Right ventricle myocardium inferior (tissue), 1 donor: ENCODE data around the gene TMEM184A. TPM values are rescaled to one million over a fixed set of nuclear protein-coding genes. Genes with fewer than 3 reads are reported as not detected.

Experiments used
- ATAC-seq: fragments of 200-7000 bp; cut with Tn5 transposase; one replicate; pipeline ENCODE4 v1.9.1; 2020; ENCODE audit warnings: mild to moderate bottlenecking, moderate library complexity
- DNase-seq: peaks from one replicate; pipeline ENCODE4 v3.0.0; 2021; ENCODE audit errors: missing footprints
- intact Hi-C: fragments of 100-400 bp; cut with DNase I; formaldehyde crosslinking; loops from one replicate; pipeline ENCODE4 v1.11.0; 2022
- long read RNA-seq: library from polyadenylated mRNA; unstranded; transcript quantifications from one replicate; pipeline ENCODE4 v2.0.0, GENCODE V29; 2021
- total RNA-seq: library from RNA; stranded (reverse); fragmentation: NEBNext Ultra II Directional; extraction: Animal tissue kit (Norgen Biotek cat#: 25700); gene quantifications from one replicate; pipeline ENCODE4 v1.2.1, GENCODE V29; 2021
- donor health status: DM: no; HTN: yes; CAD: no; lungs with severe emphysema.

TMEM184A gene
- 0.32 TPM for total RNA-seq
- long read RNA-seq: 0 reads

DNA sequence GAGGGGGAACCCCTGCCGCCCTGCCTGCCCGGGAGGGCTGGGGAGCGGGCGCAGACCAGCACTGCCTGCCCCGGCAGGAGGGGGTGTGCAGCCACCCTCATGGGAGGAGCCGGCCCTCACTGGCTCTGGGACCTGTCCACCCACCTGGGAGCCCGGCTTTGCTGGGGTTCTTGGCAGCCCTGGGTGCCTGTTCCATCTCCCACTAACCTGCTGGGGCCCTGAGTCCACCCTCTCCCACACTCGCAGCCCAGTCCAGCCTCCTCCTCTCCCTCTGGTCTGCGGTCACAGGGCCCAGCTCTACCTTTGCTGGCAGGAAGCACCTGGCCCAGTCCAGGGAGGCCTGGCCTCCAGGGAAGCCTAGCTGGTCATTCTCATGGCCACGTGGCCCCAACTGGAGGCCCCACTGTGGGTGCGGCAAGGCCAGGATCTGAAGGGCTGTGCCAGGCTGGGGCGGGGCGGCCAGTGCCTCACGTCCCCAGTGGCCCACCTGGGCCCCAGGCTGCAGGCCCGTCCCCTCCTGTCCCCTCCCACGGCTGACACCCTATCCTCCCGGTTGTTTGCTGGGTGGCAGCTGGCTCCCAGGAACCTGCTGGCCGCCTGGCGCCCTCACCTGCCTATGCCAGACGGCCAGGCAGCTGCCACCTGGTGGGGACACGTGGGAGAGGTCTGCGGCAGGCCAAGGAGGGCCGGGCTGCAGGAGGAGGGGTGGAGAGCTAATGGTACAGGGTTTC lies at the start of gene TMEM184A:
TMEM184A (minus strand) TSS at position 393 of the 731 bp plus-strand sequence. CDS start 721 bp downstream, outside the sequence.
- intact Hi-C loops: loop anchor here (1.0 kb wide), 1 partner anchor 49 kb away; no protein-coding TSS in a partner anchor
- ATAC-seq: peak; percentile 32
- DNase-seq: peak; percentile 76

GRCh38 chr7:1604383-1604782 lies 48.4 kb upstream of the TMEM184A start:
- intact Hi-C loops: no loop called here
- DNase-seq (no peak), ATAC-seq (no peak)

DNA sequence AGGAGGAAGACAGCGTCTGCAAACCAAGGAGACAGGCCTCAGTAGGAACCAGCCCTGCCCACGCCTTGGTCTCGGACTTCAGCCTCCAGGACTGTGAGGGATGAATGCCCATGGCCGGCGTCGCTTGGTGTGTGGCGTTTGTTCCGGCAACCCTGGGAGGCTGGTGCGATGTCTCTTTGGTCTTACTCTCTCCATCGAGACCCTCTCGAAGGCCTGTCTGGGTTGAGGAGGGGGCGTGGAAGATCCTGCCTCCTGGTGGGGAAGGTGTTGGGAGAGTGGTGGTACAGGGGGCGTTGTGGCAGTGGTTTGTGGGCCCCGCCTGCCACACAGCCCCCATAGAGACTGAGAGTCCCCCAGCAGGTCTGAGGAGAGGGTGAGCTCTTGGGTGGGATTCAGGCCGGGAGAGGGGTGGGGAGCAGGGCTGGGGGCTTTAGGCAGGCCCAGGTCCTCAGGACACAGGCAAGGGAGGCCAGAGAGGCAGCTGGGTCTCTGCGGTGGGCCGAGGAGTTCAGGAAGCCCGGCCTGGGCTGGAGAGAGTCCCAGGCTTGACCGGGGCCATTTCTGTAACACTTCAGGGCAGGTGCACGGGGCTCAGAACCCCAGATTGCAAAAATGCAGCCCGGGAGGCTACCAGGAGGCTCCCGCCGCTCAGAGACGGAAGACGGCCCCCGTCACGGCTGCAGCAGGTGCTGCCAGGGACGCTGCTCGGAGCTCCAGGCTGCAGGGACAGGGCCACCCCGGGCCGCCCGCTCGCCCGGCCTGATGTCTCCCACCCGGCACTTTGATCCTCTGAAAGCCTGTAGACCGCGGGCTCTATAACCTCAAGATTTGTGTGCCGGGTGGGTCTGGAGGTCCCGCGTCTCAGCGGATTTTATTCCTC lies 47.6 kb upstream of the TMEM184A start:
- DNase-seq (no peak), ATAC-seq (no peak)
- intact Hi-C loops: no loop called here

GRCh38 chr7:1602386-1602785 lies 46.4 kb upstream of the TMEM184A start:
- DNase-seq: no peak

DNA sequence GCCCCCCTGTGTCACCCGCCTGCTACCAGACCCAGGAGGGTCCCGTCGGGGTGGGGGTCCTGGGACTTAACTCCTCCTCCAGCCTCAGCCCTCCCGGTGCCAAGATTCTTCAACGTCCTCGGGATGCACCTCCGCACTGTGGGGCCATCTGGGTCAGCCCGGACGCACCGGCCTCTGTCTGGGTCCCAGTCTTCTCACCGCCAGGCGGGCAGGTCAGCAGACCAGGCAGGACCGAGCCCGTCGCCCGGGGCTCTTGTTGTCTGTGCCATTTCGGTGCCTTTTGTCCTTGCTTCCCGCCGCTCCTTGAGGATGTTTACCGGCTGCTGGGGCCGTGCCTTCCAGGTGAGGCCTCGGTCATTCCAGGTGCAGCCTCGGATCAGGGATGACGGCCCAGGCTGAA lies 46.0 kb upstream of the TMEM184A start:
- DNase-seq (no peak), ATAC-seq (no peak)
- intact Hi-C loops: no loop called here

More at GRCh38 chr7:1602386-1602785, 46.4 kb upstream of the TMEM184A start:
- intact Hi-C loops: no loop called here
- ATAC-seq: no peak

DNA sequence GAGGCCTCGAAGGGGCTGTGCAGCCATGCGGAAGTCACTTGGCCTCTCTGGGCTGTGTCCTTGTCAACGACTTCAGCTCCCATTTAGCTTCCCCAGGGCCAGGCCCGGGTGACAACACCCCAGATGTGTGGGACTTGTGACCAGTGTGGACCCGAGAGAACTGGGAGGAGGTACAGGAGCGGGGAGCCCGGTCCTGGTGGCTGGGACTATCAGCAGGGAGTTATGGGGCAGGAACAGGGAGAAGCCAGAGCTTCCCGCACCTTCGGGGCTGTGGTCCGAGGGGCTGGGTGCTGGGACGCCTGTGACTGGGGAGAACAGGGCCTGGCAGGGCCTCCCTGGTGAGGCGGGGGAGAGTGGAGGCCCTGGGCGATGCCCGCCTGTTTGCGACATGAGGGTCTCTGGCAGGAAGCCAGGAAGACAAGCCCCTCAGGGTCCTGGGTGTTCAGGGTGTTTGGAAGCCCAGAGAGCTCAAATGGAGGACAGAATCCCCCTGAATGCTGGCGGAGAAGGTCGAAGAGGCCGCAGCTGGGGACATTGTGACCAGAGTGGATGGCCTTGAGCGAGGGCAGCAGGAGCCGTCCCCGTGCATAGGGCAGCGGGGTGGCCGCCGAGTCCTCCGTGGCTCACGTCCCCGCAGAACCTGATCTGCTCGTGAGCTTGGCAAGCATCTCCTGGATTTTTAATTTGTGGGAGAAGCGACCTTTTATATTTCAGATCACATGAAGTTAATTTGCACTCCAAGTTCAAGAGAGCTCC lies 43.8 kb upstream of the TMEM184A start:
- ATAC-seq (no peak), DNase-seq (peak; percentile 56)
- intact Hi-C loops: no loop called here

DNA sequence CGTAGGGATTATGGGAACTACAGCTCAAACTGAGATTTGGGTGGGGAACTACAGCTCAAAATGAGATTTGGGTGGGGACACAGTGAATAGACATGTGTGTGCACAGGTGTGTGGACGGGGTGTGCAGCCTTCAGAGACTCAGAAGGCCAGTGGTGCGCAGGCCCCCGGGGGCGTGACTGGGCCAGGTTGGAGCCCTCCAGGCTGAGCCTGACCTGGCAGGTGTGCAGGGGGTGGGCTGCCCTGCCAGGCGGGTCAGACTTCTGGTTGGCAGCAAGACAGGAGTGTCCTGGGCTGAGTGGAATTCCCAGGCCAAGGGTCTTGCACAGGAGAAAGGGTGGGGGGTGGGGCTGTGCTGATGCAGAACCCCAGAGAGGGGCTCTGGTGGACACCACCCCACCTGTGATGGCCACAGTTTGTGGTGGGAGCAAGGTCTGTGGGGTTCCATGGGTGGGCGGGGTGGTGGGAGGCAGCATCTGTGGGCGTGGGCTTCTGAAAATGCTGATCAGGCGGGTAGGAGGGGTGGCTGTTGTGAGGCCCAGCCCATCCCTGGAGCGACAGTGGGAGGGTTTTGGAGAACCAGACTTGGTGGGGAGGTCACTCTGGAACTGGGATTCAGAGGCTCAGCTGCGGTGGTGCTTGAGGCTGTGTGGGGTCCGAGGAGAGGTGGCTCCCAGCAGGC lies 43.1 kb upstream of the TMEM184A start:
- intact Hi-C loops: no loop called here
- no peak for ATAC-seq
- peak; percentile 43 for DNase-seq

GRCh38 chr7:1598286-1598685 lies 42.3 kb upstream of the TMEM184A start:
- intact Hi-C loops: no loop called here
- DNase-seq: peak; percentile 58
- no peak for ATAC-seq

DNA sequence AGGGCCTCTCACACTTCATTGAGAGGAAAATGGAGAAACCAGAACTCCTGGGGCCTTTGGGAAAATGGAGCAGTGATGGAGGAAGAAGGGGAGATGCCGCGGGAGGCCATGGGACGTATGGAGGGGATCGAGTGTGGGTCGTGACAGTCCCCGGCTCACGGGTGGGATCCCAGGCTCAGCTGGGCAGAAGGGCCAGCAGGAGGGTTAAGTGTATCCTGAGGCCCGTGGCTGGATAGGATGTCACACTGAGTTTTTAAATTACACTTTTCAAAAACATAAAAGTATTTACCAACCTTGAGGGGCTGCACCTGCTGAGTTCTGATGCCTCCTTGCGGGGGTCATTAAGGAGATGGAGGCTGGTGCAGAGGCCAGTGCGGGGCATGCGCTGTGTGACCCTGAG lies 41.8 kb upstream of the TMEM184A start:
- DNase-seq (no peak), ATAC-seq (no peak)
- intact Hi-C loops: no loop called here

- ATAC-seq (no peak), DNase-seq (peak; percentile 33)
- intact Hi-C loops: no loop called here
These were observed 41.2 kb upstream of the TMEM184A start for GRCh38 chr7:1597066-1597760.

- intact Hi-C loops: no loop called here
- ATAC-seq (no peak), DNase-seq (peak; percentile 23)
These were observed 40.4 kb upstream of the TMEM184A start for GRCh38 chr7:1596181-1597043.

GRCh38 chr7:1595636-1596035 lies 39.6 kb upstream of the TMEM184A start:
- DNase-seq: peak; percentile 15
- intact Hi-C loops: no loop called here
- no peak for ATAC-seq

GRCh38 chr7:1595027-1595426 lies 39.0 kb upstream of the TMEM184A start:
- intact Hi-C loops: no loop called here
- no peak for ATAC-seq
- DNase-seq: no peak

GRCh38 chr7:1593904-1594421 lies 38.0 kb upstream of the TMEM184A start:
- ATAC-seq: no peak
- intact Hi-C loops: no loop called here
- DNase-seq: no peak

GRCh38 chr7:1593091-1593866 lies 37.3 kb upstream of the TMEM184A start:
- peak; percentile 57 for DNase-seq
- no peak for ATAC-seq
- intact Hi-C loops: no loop called here

DNA sequence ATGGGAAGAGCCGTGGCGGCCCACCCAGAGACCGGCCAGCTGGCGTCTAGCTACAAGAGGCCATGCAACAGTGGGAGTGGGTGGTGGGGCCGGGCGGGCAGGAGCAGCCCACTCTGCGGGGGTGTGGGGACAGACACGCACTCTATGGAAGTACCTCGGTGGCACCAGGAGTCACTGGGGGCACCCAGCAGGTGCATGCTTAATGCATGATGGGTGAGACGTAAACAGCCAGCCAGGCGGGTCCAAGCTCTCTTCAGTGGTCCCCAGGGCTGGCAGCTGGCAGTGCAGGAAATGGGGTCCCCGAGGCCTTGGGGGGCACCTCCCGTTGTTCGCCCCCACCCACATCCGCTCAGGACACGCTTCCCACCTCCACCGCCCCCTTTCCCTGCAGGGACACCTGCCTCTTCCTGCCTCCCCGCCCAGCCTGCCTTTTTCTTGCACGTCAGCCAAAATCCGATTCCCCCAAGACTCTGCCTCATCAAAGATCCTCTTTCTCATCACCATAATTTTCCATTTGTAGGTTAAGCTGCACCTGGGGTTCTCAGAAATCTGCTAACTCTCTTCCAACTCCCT lies 36.4 kb upstream of the TMEM184A start:
- peak; percentile 37 for DNase-seq
- intact Hi-C loops: no loop called here
- ATAC-seq: no peak
